HG03045 (cell line): ENCODE measurements around the gene SDK1.

ENCODE experiments used
- ATAC-seq: cut with Tn5 transposase; IDR thresholded peaks from one replicate; pipeline ENCODE4 v1.9.1; 2021; ENCODE audit warnings: mild to moderate bottlenecking, moderate library complexity; ENCODE audit not compliant: unreplicated experiment

SDK1 gene

GRCh38 chr7:3859431-3859830 is 558.4 kb downstream of the SDK1 start:
- no peak for ATAC-seq

GRCh38 chr7:3860932-3861331 is 559.9 kb downstream of the SDK1 start:
- ATAC-seq = no peak

DNA sequence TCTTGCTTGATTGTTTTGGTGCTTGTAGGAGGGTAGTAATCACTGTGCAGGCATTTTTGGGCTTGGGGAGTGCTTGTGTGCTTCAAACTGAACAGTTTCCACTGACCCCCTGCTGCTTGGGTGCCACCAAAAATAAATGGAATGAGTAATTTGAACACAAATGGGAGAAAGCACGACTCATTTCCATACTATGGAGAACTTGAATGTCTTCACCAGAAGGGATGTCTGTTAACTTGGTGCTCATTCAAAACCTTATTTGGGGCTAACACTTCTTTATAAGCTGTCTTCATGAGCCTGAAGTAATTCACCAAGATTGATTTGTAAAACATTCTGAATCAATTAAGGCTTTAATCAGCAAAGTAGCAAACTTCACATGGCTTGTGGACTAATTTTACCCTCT is 560.3 kb downstream of the SDK1 start:
- no peak for ATAC-seq

- ATAC-seq = no peak
These were observed 560.9 kb downstream of the SDK1 start for GRCh38 chr7:3861941-3862340.

- ATAC-seq = no peak
These were observed 561.7 kb downstream of the SDK1 start for GRCh38 chr7:3862774-3863173.

DNA sequence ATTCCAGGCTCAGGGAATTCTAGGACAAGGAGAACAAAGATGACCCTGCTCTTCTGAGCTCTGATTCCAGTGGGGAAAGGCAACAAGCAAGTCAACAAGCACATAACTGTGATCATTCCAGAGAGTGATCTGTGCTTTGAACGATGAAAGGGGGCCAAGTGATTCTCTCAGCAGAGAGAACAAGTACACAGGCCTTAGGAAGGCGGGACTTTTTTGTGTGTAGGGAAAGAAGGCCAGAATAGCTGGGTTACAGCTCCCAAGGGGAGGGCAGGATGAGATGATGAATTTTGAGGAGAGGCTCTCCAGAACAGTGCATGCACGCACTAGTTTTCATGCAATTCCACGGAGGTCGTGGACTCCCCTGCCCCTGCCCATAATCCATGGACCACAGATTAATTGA is 565.2 kb downstream of the SDK1 start:
- no peak for ATAC-seq

DNA sequence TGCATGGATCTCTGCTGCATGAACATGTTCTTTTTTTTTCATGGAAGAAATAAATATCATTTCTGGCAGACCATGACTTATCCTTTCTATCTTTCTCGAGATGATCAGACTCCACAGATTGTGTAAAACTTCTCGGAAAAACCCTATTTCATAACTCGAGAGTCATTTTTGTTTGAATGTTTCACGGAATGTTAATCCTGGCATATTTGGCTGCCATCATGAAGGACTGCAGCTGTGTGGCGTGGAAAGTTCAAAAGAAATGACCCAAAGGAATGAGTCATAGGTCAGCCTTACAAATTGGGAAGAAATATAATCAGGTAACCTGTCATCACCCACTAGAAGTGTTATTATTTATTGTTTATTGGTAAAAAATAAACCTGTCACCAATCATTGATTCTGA is 566.8 kb downstream of the SDK1 start:
- no peak for ATAC-seq

DNA sequence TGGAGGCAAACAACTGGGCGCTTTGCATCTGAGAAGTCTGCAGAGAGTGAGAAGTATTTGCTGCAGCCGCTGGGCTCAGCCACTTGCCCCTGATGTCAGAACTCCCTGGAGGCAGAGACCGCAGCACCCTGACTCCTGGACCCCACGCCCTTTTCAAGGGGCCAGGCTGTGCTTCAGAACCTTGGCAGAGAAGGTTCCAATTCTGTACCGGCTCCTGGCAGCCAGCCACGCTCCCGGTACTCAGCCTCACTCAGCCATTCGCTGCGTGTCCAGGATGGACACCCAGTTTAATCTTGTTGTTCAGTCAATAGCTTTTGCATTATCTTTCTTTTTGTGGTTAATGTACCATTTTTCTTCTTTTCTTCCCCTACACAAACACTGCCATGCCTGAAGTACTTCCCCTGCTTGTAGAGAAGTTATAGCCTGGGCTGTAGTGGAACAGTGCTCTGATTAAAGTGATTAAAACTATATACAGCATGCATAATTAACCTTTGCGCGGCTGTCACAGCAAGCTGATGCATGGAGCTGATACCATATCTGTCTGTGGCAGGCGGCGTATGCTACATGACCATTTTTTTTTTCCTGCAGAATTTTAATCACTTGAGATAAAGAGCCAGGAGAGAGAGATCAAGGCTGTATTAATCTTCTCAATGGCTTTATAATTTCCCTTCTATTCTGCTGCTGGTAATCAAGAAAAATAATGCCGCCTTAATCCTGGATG is 578.5 kb downstream of the SDK1 start:
- ATAC-seq = no peak

DNA sequence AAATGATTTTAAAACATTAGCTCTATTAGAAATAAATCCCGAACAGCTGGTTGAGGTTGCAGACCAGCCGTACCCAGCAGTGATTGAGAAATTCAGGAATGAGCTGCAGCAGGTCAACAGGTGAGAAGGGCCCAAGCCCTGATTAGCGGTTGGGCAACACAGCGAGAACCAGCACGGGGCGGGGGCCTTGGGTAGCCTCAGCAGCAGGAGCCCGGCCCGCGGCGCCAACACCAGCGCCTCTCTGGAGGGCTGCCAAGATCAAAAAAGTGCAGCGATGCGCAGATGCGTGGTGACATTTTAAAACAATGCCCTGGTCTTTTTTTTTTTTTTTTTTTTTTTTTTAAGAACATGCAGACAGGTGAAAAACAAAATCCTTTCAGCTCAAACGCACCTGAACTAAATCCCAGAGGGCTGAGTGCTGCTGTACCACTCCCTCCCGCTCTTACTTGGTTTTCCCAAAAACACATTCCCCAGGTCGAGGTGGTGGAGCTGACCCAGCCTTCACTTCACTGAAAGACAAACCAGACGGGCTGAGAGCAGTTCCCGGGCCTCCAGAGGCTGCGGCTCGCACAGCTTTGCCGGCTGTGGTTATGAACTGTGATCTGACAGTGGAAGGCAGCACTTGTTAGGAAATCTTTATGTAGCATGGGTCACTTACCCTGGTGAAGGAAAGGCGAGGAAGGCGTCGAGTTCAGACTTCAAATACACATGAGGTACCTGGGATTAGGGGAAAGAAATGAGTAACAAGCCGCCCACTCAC is 579.4 kb downstream of the SDK1 start:
- ATAC-seq = no peak

DNA sequence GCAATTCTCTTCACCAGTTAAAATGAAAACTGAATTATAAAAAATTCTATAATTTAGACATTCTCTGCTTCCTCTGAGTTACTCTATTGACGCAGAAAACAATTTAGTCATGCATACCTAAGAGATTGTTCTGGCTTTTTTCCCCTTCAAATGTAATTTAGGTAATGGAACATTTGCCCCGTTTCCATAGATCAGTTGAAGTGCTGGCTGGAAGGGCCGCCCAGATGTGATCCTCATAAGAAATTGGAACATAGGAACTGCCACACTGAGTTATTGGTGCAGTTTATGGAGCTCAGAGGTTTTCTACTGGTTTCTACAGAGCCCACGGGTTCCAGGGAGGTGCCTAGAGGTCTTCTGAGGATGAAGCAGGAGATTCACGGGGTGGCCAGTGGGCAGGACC is 581.7 kb downstream of the SDK1 start:
- no peak for ATAC-seq

GRCh38 chr7:3884543-3884942 is 583.5 kb downstream of the SDK1 start:
- no peak for ATAC-seq

GRCh38 chr7:3887096-3887690 is 586.1 kb downstream of the SDK1 start:
- no peak for ATAC-seq

DNA sequence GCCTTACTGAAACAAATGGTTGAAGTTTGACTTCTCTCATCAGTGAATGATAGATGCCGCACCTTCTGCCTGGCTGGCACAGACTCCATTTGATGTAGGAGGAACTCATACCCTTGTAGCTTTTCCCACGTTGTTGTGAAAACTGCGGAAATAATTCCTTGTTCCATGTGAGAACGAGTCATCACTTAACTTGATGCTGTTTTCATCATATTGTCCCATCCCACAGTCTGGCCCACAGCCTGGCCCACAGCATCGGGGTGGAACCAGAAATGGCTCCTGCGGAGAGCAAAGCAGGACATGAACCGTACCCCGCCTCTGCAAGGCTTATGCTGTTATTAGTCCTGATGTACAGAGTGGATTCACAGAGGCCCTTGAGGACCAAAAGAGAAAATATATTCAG is 587.0 kb downstream of the SDK1 start:
- no peak for ATAC-seq

- ATAC-seq = no peak
These were observed 591.1 kb downstream of the SDK1 start for GRCh38 chr7:3892157-3892556.

DNA sequence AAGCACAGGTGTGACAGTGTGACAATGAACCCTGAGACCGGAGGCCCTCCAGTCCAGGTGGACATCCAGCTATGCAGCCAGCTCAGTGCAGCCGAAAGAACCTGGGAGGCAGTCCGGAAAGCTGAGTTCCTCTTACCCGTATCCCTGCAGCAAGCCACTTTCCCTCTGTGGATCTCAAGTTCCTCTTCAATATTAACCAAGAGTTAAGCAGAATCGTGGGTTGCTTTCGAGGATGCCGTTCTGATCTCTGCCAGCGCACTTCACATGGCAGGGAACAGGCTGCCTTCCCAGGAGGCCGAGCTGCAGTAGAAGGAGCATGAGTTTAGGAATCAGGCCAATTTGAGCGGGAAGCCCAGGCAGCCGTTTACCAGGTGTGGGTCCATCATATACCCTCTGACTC is 591.6 kb downstream of the SDK1 start:
- no peak for ATAC-seq

- ATAC-seq = no peak
These were observed 592.2 kb downstream of the SDK1 start for GRCh38 chr7:3893151-3893788.

GRCh38 chr7:3893789-3894153 is 592.7 kb downstream of the SDK1 start:
- ATAC-seq = no peak

DNA sequence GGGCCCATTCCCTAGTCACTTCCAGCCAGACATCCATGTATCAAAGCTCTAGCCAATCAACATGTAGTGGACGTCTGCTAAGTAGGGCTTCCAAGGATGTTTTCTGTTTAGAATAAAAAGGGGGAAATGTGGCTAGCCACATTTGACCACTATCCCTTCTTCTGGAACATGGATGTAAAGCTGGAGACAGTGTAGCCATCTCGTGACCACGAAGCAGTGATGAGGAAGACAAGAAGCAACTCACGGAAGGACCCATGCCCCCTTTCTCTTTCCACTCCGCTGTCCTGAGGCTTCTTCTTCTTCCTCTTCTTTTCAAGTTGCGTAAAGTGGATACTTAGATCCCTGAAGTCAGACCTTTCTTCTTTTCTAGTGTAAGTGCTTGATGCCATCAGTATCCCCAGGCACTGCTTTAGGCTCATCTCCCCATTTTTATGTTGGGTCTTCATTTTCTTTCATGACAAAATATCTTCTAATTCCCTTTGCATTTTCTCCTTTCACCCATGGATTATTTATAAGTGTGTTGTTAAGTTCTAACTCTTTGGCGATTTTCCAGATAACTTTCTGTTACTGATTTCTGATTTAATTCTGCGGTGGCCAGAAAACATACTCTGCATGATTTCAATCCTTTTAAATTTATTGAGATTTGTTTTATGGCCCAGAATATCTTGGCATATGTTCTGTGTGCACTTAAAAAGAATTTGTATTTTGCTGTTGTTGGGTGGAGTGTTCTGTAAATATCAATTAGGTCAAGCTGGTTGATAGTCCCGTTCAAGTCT is 594.5 kb downstream of the SDK1 start:
- ATAC-seq = no peak

- ATAC-seq = no peak
These were observed 595.2 kb downstream of the SDK1 start for GRCh38 chr7:3896169-3896765.
